DND-41 (cell line): ENCODE results near the gene WDR73.

Source experiments
- CTCF ChIP-seq: IDR thresholded peaks from 2 replicates; pipeline ENCODE4 v1.5.1; 2012; ENCODE audit warnings: borderline replicate concordance, low read length, moderate library complexity, mild to moderate bottlenecking; ENCODE audit not compliant: poor library complexity, severe bottlenecking; ENCODE audit errors: extremely low read depth
- EZH2 ChIP-seq: IDR thresholded peaks from 3 replicates; pipeline ENCODE4 v1.6.1; 2012; ENCODE audit warnings: borderline replicate concordance, low read depth, mild to moderate bottlenecking, moderate library complexity, low read length, inconsistent platforms; ENCODE audit not compliant: severe bottlenecking

- TF ChIP-seq EZH2: no peak
- TF ChIP-seq CTCF: no peak
Measured at GRCh38 chr15:84603630-84604379, 50.3 kb downstream of the WDR73 start.
